ENCODE results near the gene AFAP1L1.

DNA sequence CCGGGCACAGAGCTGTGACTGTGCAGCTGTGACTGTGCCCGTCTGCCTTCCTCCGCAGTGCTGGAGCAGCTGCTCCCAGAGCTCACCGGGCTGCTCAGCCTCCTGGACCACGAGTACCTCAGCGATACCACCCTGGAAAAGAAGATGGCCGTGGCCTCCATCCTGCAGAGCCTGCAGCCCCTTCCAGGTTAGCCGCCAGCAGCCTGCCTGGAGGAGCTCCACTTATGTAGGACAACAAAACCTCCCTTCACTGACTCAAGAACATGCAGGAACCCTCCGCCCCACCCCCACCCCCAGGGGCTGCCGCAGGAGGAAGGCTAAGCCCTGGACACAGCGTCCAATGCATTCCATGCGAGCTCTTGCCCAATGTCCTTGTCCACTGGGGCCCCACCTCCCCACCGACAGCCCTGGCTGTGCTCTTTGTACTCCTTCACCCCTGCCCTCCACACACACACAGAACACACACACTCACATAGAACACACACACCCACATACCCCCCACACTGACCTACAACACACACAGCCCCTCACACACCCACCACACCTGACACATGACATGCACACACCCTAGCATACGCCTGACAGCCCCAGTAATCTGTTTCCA is 27.9 kb downstream of the AFAP1L1 start:
- TF ChIP-seq, protein P1, sequence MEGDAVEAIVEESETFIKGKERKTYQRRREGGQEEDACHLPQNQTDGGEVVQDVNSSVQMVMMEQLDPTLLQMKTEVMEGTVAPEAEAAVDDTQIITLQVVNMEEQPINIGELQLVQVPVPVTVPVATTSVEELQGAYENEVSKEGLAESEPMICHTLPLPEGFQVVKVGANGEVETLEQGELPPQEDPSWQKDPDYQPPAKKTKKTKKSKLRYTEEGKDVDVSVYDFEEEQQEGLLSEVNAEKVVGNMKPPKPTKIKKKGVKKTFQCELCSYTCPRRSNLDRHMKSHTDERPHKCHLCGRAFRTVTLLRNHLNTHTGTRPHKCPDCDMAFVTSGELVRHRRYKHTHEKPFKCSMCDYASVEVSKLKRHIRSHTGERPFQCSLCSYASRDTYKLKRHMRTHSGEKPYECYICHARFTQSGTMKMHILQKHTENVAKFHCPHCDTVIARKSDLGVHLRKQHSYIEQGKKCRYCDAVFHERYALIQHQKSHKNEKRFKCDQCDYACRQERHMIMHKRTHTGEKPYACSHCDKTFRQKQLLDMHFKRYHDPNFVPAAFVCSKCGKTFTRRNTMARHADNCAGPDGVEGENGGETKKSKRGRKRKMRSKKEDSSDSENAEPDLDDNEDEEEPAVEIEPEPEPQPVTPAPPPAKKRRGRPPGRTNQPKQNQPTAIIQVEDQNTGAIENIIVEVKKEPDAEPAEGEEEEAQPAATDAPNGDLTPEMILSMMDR (IDR thresholded peaks at IDR 0.05) = no peak
- TF ChIP-seq POLR2AphosphoS5 (IDR thresholded peaks at IDR 0.05; ENCODE audit: low read depth, low read length) = no peak
- TF ChIP-seq SIN3A (IDR thresholded peaks at IDR 0.05; ENCODE audit: borderline replicate concordance, insufficient read depth, low read depth, low read length) = no peak
- TF ChIP-seq TCF7L2 (IDR thresholded peaks at IDR 0.05; ENCODE audit: low read depth, low read length) = no peak
- TF ChIP-seq, protein P2, sequence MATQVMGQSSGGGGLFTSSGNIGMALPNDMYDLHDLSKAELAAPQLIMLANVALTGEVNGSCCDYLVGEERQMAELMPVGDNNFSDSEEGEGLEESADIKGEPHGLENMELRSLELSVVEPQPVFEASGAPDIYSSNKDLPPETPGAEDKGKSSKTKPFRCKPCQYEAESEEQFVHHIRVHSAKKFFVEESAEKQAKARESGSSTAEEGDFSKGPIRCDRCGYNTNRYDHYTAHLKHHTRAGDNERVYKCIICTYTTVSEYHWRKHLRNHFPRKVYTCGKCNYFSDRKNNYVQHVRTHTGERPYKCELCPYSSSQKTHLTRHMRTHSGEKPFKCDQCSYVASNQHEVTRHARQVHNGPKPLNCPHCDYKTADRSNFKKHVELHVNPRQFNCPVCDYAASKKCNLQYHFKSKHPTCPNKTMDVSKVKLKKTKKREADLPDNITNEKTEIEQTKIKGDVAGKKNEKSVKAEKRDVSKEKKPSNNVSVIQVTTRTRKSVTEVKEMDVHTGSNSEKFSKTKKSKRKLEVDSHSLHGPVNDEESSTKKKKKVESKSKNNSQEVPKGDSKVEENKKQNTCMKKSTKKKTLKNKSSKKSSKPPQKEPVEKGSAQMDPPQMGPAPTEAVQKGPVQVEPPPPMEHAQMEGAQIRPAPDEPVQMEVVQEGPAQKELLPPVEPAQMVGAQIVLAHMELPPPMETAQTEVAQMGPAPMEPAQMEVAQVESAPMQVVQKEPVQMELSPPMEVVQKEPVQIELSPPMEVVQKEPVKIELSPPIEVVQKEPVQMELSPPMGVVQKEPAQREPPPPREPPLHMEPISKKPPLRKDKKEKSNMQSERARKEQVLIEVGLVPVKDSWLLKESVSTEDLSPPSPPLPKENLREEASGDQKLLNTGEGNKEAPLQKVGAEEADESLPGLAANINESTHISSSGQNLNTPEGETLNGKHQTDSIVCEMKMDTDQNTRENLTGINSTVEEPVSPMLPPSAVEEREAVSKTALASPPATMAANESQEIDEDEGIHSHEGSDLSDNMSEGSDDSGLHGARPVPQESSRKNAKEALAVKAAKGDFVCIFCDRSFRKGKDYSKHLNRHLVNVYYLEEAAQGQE (IDR thresholded peaks at IDR 0.05; ENCODE audit: insufficient read depth in 1 of 2, low read depth in 2 of 2, low read length in 1 of 2) = no peak
